ENCODE data around the gene PPP1R15B.

The PPP1R15B gene

DNA sequence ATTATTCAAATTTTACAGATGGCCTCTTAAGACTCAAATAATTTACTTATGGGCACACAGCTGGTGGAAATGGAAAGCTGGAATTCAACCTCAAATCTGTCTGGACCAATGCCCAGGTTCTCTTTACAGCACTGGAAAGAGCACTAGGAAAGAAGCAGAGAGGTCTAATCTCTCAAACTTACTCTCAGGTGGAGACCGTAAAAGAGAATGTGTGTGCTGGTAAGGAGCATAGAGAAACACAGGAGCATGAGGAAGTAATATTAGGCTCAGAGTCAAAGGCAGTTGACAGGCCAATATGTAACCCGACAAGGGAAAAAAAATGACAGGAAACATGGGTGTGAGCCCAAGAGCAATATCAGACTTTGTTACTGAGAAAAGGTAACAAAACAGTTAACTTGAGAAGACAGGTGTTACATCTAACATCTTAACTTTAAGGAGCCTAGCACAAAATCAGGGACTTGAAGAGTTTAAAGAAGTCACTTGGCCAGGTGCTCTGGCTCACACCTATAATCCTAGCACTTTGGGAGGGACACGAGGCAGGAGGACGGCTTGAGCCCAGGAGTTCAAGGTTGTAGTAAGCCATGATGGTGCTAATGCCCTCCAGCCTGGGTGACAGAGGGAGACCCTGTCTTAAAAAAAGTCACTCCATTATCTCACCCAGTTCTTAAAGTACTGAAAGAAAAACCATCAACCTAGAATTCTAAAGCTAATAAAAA is 20.7 kb downstream of the PPP1R15B start:
- Histone ChIP-seq H3K9ac (ENCODE audit: insufficient read length, low read depth) (no peak overlapping the region), H3K4me1 (ENCODE audit: insufficient read depth, insufficient read length) (no peaks in the 10 kb centered on the region), H3K36me3 (ENCODE audit: insufficient read depth, insufficient read length, low read length) (no peaks in the 10 kb centered on the region), H3K4me3 (ENCODE audit: insufficient read length, low read depth) (no peak overlapping the region), H3K9me3 (ENCODE audit: insufficient read depth, low read length) (no peaks in the 10 kb centered on the region), H3K27me3 (ENCODE audit: insufficient read depth, insufficient read length) (no peaks in the 10 kb centered on the region)
- TF ChIP-seq SUZ12 (IDR thresholded peaks at IDR 0.05; ENCODE audit: extremely low read depth, insufficient read depth, insufficient read length) = no peak
- no peak for TF ChIP-seq YY1 (IDR thresholded peaks at IDR 0.05; ENCODE audit: insufficient read depth, insufficient read length)
- TF ChIP-seq ZNF274 (IDR thresholded peaks at IDR 0.05; ENCODE audit: low read depth, low read length) = no peak
- no peak for DNase-seq (ENCODE audit: low read depth, low spot score)

DNA sequence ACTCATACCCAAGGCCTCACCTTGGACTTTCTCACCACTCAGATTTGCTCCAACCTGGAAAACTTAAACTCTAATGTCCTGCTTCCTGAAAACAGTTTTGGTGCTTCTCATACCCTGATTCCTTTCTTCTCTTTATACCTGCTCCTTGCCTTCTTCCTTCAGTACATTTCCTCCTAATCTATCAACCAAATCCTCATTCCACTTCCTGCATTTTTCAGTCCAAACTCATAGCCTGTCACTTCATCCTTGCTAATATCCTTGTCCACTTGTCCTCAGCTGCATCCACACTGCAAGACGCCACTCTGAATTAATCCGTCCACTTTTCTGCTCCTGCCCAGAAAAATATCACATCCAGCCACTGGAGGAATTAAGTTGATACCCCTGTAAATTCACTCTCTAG is 25.9 kb downstream of the PPP1R15B start:
- no peak overlapping the region for H3K4me3 ChIP-seq (ENCODE audit: insufficient read length, low read depth)
- DNase-seq (ENCODE audit: low read depth, low spot score) = no peak
- TF ChIP-seq YY1 (IDR thresholded peaks at IDR 0.05; ENCODE audit: insufficient read depth, insufficient read length) (no peak), SUZ12 (IDR thresholded peaks at IDR 0.05; ENCODE audit: extremely low read depth, insufficient read depth, insufficient read length) (no peak), ZNF274 (IDR thresholded peaks at IDR 0.05; ENCODE audit: low read depth, low read length) (no peak)
- H3K36me3 ChIP-seq (ENCODE audit: insufficient read depth, insufficient read length, low read length) = no peaks in the 10 kb centered on the region
- peaks cover 16% of the 10 kb centered on the region for H3K27me3 ChIP-seq (ENCODE audit: insufficient read depth, insufficient read length)
- H3K9ac ChIP-seq (ENCODE audit: insufficient read length, low read depth) = no peak overlapping the region
- no peaks in the 10 kb centered on the region for H3K9me3 ChIP-seq (ENCODE audit: insufficient read depth, low read length)
- H3K4me1 ChIP-seq (ENCODE audit: insufficient read depth, insufficient read length) = no peaks in the 10 kb centered on the region

DNA sequence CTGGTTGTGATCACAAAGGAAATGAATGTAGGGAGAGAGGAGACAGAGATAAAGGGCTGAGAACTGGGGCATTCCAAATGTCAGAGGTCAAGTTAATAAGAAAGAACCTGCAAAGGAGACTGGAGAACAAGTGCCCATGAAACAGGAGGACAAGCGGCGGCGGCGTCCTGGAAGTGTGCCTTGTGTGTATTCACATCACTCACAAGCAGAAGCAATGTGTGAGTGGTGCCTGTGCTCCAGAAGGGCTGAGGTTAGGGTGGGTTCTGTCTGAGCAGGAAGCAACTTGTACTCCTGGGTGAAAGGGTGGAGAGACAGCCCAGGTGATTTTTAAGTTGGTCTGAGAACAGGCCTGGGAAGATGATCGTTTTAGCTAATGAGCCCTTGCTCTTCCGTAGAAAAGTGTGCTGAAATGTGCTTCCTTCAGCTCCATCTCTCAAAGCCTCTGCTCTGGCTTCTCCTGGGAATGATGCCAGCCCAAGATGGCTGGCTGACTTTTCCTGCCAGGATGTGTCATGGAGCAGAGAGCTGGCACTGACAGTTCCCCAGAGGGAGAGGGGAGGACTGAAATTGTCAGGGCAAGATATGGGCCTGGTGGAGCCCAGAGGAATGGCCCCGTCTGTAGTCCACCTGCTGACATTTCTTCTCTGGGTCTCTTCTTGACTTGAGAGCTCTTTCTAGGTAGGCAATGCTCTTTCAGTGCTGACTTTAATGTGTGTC is 26.8 kb downstream of the PPP1R15B start:
- no peak for TF ChIP-seq SUZ12 (IDR thresholded peaks at IDR 0.05; ENCODE audit: extremely low read depth, insufficient read depth, insufficient read length)
- TF ChIP-seq YY1 (IDR thresholded peaks at IDR 0.05; ENCODE audit: insufficient read depth, insufficient read length) = no peak
- TF ChIP-seq ZNF274 (IDR thresholded peaks at IDR 0.05; ENCODE audit: low read depth, low read length) = no peak
- no peak overlapping the region for H3K9ac ChIP-seq (ENCODE audit: insufficient read length, low read depth)
- no peak for DNase-seq (ENCODE audit: low read depth, low spot score)
- H3K27me3 ChIP-seq (ENCODE audit: insufficient read depth, insufficient read length) = peaks cover 25% of the 10 kb centered on the region
- no peaks in the 10 kb centered on the region for H3K9me3 ChIP-seq (ENCODE audit: insufficient read depth, low read length)
- no peaks in the 10 kb centered on the region for H3K4me1 ChIP-seq (ENCODE audit: insufficient read depth, insufficient read length)
- no peaks in the 10 kb centered on the region for H3K36me3 ChIP-seq (ENCODE audit: insufficient read depth, insufficient read length, low read length)
- H3K4me3 ChIP-seq (ENCODE audit: insufficient read length, low read depth) = no peak overlapping the region

DNA sequence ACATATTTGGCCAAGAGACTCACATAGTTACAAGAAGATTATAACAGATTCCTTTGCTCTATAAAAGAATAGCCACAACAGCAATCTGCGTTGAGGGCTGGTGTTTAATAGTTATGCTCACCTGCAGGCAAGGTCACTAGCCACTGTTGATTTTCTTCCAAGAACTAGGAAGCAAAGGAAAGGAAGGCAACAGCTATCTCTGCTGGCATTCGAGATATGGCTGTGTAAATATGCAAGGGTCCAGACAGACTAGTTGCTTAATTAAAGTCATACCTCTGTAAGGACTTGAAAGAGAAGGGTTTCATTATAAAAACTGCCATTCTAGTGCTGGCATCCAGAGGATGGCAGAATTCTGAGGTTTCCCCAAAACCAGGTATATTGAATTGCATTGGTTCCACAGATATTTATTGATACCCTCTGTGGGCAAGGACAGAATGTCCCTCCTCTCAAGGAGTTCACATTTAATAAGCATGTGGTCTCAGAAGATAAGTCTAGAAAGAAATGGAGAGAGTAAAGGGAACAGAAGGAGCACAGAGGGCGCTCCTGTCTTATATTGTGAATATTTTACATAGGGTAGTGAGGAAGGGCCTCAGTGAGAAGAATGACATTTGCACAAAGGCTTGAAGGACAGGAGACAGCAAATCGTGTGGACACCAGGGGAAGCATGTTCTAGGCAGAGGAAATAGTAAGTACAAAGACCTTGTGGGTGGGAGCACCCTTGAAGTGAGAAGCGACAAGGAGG is 28.3 kb downstream of the PPP1R15B start:
- no peak for TF ChIP-seq SUZ12 (IDR thresholded peaks at IDR 0.05; ENCODE audit: extremely low read depth, insufficient read depth, insufficient read length)
- no peak for TF ChIP-seq ZNF274 (IDR thresholded peaks at IDR 0.05; ENCODE audit: low read depth, low read length)
- TF ChIP-seq YY1 (IDR thresholded peaks at IDR 0.05; ENCODE audit: insufficient read depth, insufficient read length) = no peak
- no peaks in the 10 kb centered on the region for H3K9me3 ChIP-seq (ENCODE audit: insufficient read depth, low read length)
- no peaks in the 10 kb centered on the region for H3K4me1 ChIP-seq (ENCODE audit: insufficient read depth, insufficient read length)
- no peaks in the 10 kb centered on the region for H3K36me3 ChIP-seq (ENCODE audit: insufficient read depth, insufficient read length, low read length)
- peaks cover 40% of the 10 kb centered on the region for H3K27me3 ChIP-seq (ENCODE audit: insufficient read depth, insufficient read length)
- H3K9ac ChIP-seq (ENCODE audit: insufficient read length, low read depth) = no peak overlapping the region
- no peak for DNase-seq (ENCODE audit: low read depth, low spot score)
- no peak overlapping the region for H3K4me3 ChIP-seq (ENCODE audit: insufficient read length, low read depth)

DNA sequence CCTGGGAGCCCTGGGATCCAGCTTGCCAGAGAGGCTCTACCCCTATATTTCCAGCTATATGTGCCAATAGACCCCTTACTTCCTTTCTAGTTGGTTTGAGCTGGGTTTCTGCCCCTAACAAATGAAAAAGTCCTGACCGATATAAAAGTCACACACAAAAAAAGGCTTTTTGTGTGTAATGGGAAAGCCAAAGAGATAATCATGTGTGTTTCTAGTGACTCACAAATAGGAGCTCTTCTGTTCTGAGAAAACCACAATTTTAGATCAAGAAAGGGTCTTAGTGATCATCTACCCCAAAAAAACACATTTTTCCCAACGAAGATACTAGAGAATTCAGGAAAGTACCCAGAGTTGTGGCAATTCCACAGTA is 28.9 kb downstream of the PPP1R15B start:
- no peaks in the 10 kb centered on the region for H3K4me1 ChIP-seq (ENCODE audit: insufficient read depth, insufficient read length)
- H3K9me3 ChIP-seq (ENCODE audit: insufficient read depth, low read length) = no peaks in the 10 kb centered on the region
- H3K9ac ChIP-seq (ENCODE audit: insufficient read length, low read depth) = no peak overlapping the region
- H3K36me3 ChIP-seq (ENCODE audit: insufficient read depth, insufficient read length, low read length) = no peaks in the 10 kb centered on the region
- no peak overlapping the region for H3K4me3 ChIP-seq (ENCODE audit: insufficient read length, low read depth)
- H3K27me3 ChIP-seq (ENCODE audit: insufficient read depth, insufficient read length) = peaks cover 46% of the 10 kb centered on the region
- no peak for TF ChIP-seq YY1 (IDR thresholded peaks at IDR 0.05; ENCODE audit: insufficient read depth, insufficient read length)
- no peak for TF ChIP-seq ZNF274 (IDR thresholded peaks at IDR 0.05; ENCODE audit: low read depth, low read length)
- no peak for TF ChIP-seq SUZ12 (IDR thresholded peaks at IDR 0.05; ENCODE audit: extremely low read depth, insufficient read depth, insufficient read length)
- DNase-seq (ENCODE audit: low read depth, low spot score) = no peak

DNA sequence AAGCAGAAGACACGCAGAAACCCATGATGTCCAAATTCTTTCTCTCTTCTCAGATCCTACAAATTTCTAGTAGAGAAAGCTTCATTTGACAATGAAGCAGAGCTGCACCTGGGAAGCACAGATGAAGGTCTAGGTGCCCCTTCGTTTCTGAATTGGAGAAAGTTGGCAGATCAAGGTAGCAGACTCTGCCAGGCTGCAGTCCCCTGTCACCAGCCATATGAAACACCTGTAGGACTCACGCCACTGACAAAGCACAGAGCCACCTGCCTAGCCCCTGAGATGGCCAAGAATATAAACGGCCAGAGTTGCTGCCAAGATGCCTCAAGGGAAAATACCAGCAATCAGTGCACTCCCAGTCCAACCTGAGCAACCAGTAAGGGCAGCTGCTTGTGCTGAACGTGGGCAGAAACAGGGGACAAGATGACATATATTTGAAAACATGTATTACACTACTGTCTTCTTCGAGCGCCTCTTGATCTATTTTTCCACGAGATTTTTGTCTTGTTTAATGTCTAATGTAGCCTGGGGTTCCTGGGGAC is 31.3 kb downstream of the PPP1R15B start:
- Histone ChIP-seq H3K27me3 (ENCODE audit: insufficient read depth, insufficient read length) (peaks cover 68% of the 10 kb centered on the region), H3K9me3 (ENCODE audit: insufficient read depth, low read length) (no peaks in the 10 kb centered on the region)

More for the DNA sequence above, 31.3 kb downstream of the PPP1R15B start:
- DNase-seq (ENCODE audit: low read depth, low spot score) = no peak
- no peaks in the 10 kb centered on the region for H3K36me3 ChIP-seq (ENCODE audit: insufficient read depth, insufficient read length, low read length)
- no peak for TF ChIP-seq YY1 (IDR thresholded peaks at IDR 0.05; ENCODE audit: insufficient read depth, insufficient read length)
- no peak for TF ChIP-seq ZNF274 (IDR thresholded peaks at IDR 0.05; ENCODE audit: low read depth, low read length)
- TF ChIP-seq SUZ12 (IDR thresholded peaks at IDR 0.05; ENCODE audit: extremely low read depth, insufficient read depth, insufficient read length) = no peak
- no peak overlapping the region for H3K9ac ChIP-seq (ENCODE audit: insufficient read length, low read depth)
- H3K4me1 ChIP-seq (ENCODE audit: insufficient read depth, insufficient read length) = peaks cover 2% of the 10 kb centered on the region
- H3K4me3 ChIP-seq (ENCODE audit: insufficient read length, low read depth) = no peak overlapping the region

Measured in NT2/D1 (cell line).